Spleen (tissue), 11 donors: Measurements from ENCODE around the gene ARL17B. TPM values are rescaled to one million over a fixed set of nuclear protein-coding genes. Genes with fewer than 3 reads are reported as not detected.
"Not testable (repeated sequence)": the region's sequence is repeated elsewhere in the genome, so short reads cannot be mapped to it uniquely, and the experiment has no call there.

Source experiments
- DNase-seq: peaks from one replicate; pipeline ENCODE4 v3.0.0-alpha.2; 2020
- H3K27ac ChIP-seq, 8 donors: fragments of 200-600 bp; sonication (generic) in 7 of 8; 1 replicate in 4 of 8; 2 replicates in 4 of 8; pipeline versions ENCODE4 v1.5.0 to v1.8.0; 2016 to 2021; ENCODE audit warnings: inconsistent platforms in 4 of 8, mild to moderate bottlenecking in 4 of 8, moderate library complexity in 1 of 8
- H3K27me3 ChIP-seq, 7 donors: fragments of 200-600 bp; sonication (generic) in 6 of 7; replicated peaks in 1 of 7; 1 replicate in 4 of 7; 2 replicates in 3 of 7; pipeline versions ENCODE4 v1.5.0 to v1.8.0; 2016 to 2021; ENCODE audit warnings: inconsistent platforms in 3 of 7, mild to moderate bottlenecking in 1 of 7
- H3K36me3 ChIP-seq, 6 donors: fragments of 200-600 bp; sonication (generic) in 5 of 6; 1 replicate in 4 of 6; 2 replicates in 2 of 6; pipeline versions ENCODE4 v1.5.0 to v1.8.0; 2016 to 2021; ENCODE audit warnings: inconsistent platforms in 2 of 6
- H3K4me1 ChIP-seq, 6 donors: fragments of 200-600 bp; sonication (generic) in 5 of 6; 1 replicate in 3 of 6; 2 replicates in 3 of 6; pipeline versions ENCODE4 v1.5.0 to v1.8.0; 2016 to 2021; ENCODE audit warnings: inconsistent platforms in 3 of 6
- H3K4me3 ChIP-seq, 8 donors: fragments of 200-600 bp; sonication (generic) in 7 of 8; 1 replicate in 4 of 8; 2 replicates in 4 of 8; pipeline versions ENCODE4 v1.5.0 to v1.8.0; 2016 to 2021; ENCODE audit warnings: inconsistent platforms in 4 of 8, mild to moderate bottlenecking in 4 of 8, moderate library complexity in 2 of 8
- H3K9me3 ChIP-seq, 8 donors: fragments of 200-600 bp; sonication (generic) in 7 of 8; 1 replicate in 4 of 8; 2 replicates in 4 of 8; pipeline versions ENCODE4 v1.5.0 to v1.8.0; 2016 to 2021; ENCODE audit warnings: inconsistent platforms in 4 of 8
- whole genome bisulfite sequencing, 5 donors: extraction: QIAGEN DNeasy Blood & Tissue Kit in 3 of 5; methylation state at CpG; one replicate each; pipeline versions ENCODE4 v1.1.5 to v1.1.7; 2013 to 2018; 5-methylcytosine and 5-hydroxymethylcytosine counted together
- intact Hi-C: fragments of 100-400 bp; cut with DNase I; formaldehyde crosslinking; loops from one replicate; pipeline ENCODE4 v1.15.0; 2023; ENCODE audit warnings: low total_unique reads
- polyA plus RNA-seq, 3 donors: library from polyadenylated mRNA; stranded (reverse); fragments of 200-250 nt; gene quantifications; one replicate each; pipeline ENCODE4 v1.2.1, GENCODE V29; 2013
- total RNA-seq, 7 donors: library from RNA; depleted of rRNA in 3 of 7; stranded (reverse); fragments of >200 nt in 3 of 7; fragmentation: NEBNext Ultra II Directional in 4 of 7; extraction: Animal tissue kit (Norgen Biotek cat#: 25700) in 4 of 7; gene quantifications; one replicate each; pipeline versions ENCODE4 v1.1.0 to v1.2.1, GENCODE V29; 2016 to 2021
- TF ChIP-seq, protein P1 (sequence below), 11 experiments: fragments of 200-600 bp in 7 of 11; fragments of 450-650 bp in 4 of 11; sonication (generic) in 4 of 11; IDR thresholded peaks in 8 of 11; conservative IDR thresholded peaks in 3 of 11; 1 replicate in 7 of 11; 2 replicates in 4 of 11; pipeline versions ENCODE4 v1.4.0 to v1.8.0; 2016 to 2021; ENCODE audit warnings: antibody characterized with exemption in 11 of 11, inconsistent platforms in 4 of 11, mild to moderate bottlenecking in 1 of 11
- donor health status: healthy with polysubstance abuse.
- donor health status: DM: no; HTN: no; CAD: no; lungs with moderate emphysema.
- donor health status: DM: no; HTN: no; CAD: no.
- donor health status: Bipolar disorder and iron deficiency.
- donor health status: healthy.
- donor health status: DM: no; HTN: no; CAD: no.
- donor health status: DM: yes; HTN: yes; CAD: no.

Gene ARL17B
- total and polyA plus RNA-seq, 10 donors = 7.9 to 43.8 (median 22.5) TPM

DNA sequence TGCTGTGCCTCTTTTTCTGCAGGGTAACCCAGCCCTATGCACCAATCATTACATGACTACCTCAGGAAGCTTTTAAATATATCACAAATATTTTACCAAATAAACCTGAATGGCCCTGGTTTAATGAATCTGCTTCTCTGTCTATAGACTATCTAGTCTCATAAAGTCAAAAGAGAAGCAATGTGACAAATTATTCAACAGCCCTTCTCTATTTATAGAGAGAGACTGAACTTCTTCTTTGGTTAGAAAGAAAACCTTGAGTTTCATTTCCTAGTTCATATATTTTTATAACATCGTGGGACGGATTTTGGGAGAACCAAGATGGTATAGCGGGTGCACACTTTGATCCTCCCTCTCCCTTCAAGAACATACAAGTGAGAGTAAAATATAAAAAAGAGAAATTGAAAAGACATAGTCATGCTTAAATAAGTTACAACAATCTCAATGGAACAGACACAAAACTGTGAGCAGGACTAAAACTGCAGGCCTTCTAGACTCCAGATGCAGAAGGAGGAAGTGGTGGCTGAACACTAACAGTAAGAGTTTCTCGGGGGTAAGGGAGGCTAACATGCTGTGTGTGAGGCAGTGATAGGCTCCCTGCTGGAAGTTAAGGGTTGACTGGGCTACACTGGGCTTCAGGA, 70.5 kb downstream of the ARL17B start:
- Histone ChIP-seq H3K4me3 (peak overlapping the region in 1 of 8 donors; percentile 21), H3K4me1 (peaks cover 11 to 26% (median 14%) of the 10 kb centered on the region in 6 donors), H3K27ac (peak overlapping the region; percentile 28 to 82 (median 70))
- H3K27me3 ChIP-seq, H3K9me3 ChIP-seq, intact Hi-C loops, H3K36me3 ChIP-seq, DNase-seq: not testable (repeated sequence)
- 34 to 46% (median 39%) methylated on average over 4 of the region's 4 CpGs for WGBS, 5 donors

DNA sequence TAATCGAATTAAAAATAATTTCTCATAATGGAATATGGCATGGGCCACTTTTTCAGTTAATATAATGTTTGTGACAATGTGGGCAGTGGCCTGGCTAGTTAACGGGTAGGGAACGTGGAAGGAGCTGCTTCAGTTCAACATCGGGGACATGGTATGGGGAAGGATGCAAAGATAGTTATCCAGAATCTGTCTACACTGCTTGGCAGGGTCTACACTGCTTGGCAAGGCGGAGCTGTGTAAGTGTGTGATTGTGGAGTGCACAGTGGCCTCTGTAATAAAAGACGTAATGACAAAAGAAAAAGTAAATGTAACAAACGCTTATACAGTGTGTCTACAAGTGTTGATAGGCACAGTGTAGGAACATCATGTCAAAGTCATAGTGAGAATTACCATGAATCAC, 74.0 kb downstream of the ARL17B start:
- not testable (repeated sequence) for H3K9me3 ChIP-seq, H3K27ac ChIP-seq, DNase-seq, H3K36me3 ChIP-seq, H3K4me3 ChIP-seq, H3K27me3 ChIP-seq
- intact Hi-C loops = loop anchor here (10.0 kb wide), 1 partner anchor 283 kb away; no protein-coding TSS in a partner anchor
- 85 to 90% (median 86%) methylated on average over 7 of the region's 7 CpGs for WGBS, 5 donors
- H3K4me1 ChIP-seq = peaks cover 11 to 26% (median 14%) of the 10 kb centered on the region in 6 donors

DNA sequence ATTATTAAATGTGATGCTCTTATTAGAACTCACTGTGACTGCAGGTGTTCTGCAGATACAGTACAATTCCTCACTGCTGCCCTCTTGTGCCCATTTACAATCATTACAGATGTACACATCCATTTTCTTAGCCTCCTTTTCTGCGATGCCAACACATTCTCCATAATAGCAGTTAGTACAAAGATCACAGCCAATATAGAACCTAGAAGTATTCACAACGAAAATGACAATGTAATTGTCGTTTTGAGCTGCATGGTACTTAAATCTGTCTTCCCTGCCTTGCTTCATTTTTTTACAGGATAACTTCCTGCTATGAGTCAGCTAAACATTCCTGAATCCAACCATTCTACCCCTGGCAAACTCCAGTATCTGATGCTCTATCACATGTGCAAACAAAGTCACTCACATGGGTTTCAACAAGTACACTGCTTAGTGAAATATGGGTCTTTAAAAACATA, 74.8 kb downstream of the ARL17B start:
- intact Hi-C loops = loop anchor here (10.0 kb wide), 1 partner anchor 282 kb away; no protein-coding TSS in a partner anchor
- not testable (repeated sequence) for H3K9me3 ChIP-seq, H3K27ac ChIP-seq, H3K4me3 ChIP-seq, DNase-seq, H3K36me3 ChIP-seq, H3K27me3 ChIP-seq
- 0 to 2% (median 1%) methylated on average over 3 of the region's 3 CpGs for WGBS, 5 donors
- TF ChIP-seq, protein P1, sequence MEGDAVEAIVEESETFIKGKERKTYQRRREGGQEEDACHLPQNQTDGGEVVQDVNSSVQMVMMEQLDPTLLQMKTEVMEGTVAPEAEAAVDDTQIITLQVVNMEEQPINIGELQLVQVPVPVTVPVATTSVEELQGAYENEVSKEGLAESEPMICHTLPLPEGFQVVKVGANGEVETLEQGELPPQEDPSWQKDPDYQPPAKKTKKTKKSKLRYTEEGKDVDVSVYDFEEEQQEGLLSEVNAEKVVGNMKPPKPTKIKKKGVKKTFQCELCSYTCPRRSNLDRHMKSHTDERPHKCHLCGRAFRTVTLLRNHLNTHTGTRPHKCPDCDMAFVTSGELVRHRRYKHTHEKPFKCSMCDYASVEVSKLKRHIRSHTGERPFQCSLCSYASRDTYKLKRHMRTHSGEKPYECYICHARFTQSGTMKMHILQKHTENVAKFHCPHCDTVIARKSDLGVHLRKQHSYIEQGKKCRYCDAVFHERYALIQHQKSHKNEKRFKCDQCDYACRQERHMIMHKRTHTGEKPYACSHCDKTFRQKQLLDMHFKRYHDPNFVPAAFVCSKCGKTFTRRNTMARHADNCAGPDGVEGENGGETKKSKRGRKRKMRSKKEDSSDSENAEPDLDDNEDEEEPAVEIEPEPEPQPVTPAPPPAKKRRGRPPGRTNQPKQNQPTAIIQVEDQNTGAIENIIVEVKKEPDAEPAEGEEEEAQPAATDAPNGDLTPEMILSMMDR (IDR thresholded peaks at IDR 0.05 in 8 of 11, conservative IDR thresholded peaks at IDR 0.05 in 3 of 11) = peak; percentile 71 to 86 (median 77)
- peaks cover 11 to 26% (median 14%) of the 10 kb centered on the region in 6 donors for H3K4me1 ChIP-seq

DNA sequence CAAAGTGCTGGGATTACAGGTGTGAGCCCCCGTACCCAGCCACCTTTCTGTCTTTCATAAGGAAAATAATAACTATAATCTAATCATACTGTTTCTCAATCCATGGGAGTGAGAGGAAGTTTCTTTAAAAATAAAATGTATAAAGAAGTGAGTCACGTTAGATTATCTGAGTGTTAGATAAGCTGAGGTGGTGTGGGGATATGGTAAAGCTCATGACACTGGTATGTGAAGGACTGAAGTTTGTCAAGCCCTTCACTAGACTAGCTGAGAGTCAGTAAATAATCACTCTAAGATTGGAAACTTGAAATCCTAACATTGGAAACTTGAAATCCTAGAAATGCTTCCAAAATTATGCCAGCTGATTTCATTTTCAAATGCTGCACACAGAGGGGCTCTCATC, 76.1 kb downstream of the ARL17B start:
- intact Hi-C loops = loop anchor here (10.0 kb wide), 1 partner anchor 281 kb away; no protein-coding TSS in a partner anchor
- H3K27me3 ChIP-seq = not testable (repeated sequence)

DNA sequence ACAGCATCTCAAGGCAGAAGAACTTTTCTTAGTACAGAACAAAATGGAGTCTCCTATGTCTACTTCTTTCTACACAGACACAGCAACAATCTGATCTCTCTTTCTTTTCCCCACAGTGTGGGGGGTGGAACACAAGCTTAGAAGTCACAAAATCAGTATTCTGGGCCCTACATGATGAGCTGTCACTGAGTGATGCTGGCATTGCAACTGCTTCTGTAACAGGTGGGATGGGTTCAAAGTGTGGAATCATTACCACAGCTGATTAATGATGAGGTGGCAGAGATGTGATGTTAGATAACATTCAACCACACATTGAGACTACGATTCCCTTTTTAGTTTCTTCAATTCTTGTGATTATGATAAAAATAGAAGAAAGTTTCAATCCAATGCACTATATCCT, 77.1 kb downstream of the ARL17B start:
- H3K27ac ChIP-seq, H3K36me3 ChIP-seq, H3K4me1 ChIP-seq, H3K9me3 ChIP-seq, H3K4me3 ChIP-seq, H3K27me3 ChIP-seq, DNase-seq: not testable (repeated sequence)
- WGBS, 5 donors = 40 to 83% (median 72%) methylated on average over 1 of the region's 1 CpG; no CpG with 5 or more reads in 1 of the 5 donors
- intact Hi-C loops = loop anchor here (10.0 kb wide), 1 partner anchor 280 kb away; no protein-coding TSS in a partner anchor

More for the DNA sequence above, 76.1 kb downstream of the ARL17B start:
- not testable (repeated sequence) for H3K36me3 ChIP-seq, H3K27ac ChIP-seq, DNase-seq, H3K9me3 ChIP-seq, H3K4me3 ChIP-seq
- H3K4me1 ChIP-seq = peaks cover 2 to 13% (median 6%) of the 10 kb centered on the region in 6 donors
- 67 to 93% (median 84%) methylated on average over 2 of the region's 2 CpGs for WGBS, 5 donors

DNA sequence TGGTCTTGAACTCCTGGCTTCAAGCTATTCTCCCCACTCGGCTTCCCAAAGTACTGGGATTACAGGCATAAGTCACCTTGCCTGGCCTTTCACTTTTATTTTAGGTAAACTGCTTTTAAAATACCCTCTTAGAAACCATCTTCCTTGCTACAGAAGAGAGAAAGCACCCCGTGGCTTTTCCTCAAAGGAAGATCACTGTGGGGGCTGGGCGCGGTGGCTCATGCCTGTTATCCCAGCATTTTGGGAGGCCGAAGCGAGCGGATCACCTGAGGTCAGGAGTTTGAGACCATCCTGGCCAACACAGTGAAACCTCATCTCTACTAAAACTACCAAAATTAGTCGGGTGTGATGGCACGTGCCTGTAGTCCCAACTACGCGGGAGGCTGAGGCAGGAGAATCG, 78.9 kb downstream of the ARL17B start:
- not testable (repeated sequence) for DNase-seq, H3K27me3 ChIP-seq, H3K4me1 ChIP-seq, H3K9me3 ChIP-seq, H3K27ac ChIP-seq, H3K4me3 ChIP-seq, H3K36me3 ChIP-seq
- WGBS, 5 donors = 85 to 97% (median 94%) methylated on average over 11 to 12 of the region's 12 CpGs
- intact Hi-C loops = loop anchor here (10.0 kb wide), 1 partner anchor 278 kb away; no protein-coding TSS in a partner anchor

DNA sequence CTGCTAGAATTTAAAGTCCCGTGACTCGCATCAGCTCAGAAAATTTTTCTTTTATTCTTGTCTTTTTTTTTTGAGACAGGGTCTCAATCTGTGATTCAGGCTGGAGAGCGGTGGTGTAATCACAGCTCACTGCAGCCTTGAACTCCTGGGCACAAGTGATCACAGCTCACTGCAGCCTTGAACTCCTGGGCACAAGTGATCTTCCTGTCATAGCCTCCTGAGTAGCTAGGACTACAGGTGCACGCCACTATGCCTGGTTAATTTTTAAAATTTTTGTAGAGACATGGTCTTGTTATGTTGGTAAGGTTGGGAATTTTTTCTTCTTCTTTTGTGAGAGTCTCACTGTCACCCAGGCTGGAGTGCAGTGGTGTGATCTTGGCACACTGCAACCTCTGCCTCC, 80.2 kb downstream of the ARL17B start:
- H3K4me1 ChIP-seq, H3K9me3 ChIP-seq, H3K36me3 ChIP-seq, H3K27ac ChIP-seq, H3K4me3 ChIP-seq, H3K27me3 ChIP-seq, DNase-seq: not testable (repeated sequence)
- WGBS, 5 donors = 83 to 91% (median 89%) methylated on average over 4 of the region's 4 CpGs
- intact Hi-C loops = loop anchor here (10.0 kb wide), 1 partner anchor 277 kb away; no protein-coding TSS in a partner anchor

DNA sequence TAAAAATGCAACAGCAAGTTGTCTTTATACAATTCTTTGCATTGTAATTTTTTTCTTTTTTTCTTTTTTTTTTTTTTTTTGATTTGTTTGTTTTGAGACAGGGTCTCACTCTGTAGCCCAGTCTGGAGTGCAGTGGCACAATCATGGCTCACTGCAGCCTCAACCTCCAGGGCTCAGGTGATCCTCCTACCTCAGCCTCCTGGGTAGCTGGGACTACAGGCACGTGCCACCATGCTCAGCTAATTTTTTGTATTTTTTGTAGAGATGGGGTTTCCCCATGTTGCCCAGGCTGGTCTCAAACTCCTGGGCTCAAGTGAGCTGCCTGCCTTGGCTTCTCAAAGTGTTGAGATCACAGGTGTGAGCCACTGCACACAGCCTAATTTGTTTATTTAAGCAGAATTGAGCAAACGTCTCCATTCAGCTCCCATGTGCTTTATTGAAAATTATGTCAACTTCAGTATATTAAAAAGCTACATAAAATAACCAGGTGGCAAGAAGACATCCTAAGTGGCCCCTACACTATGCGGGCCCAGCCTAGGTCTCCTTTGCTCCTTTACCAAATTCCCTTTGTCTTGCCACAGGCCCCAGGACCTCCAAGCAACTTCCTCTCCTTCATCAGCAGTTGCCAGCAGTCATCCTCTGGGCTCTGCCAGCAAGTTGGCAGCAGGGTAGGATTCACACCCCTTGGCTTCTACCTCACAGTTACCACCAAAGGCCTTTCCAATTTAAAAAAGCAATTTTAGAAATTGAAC, 84.7 kb downstream of the ARL17B start:
- WGBS, 5 donors = 68 to 77% (median 74%) methylated on average over 3 of the region's 3 CpGs
- not testable (repeated sequence) for H3K27ac ChIP-seq, H3K27me3 ChIP-seq

More for the DNA sequence above, 84.7 kb downstream of the ARL17B start:
- intact Hi-C loops, H3K36me3 ChIP-seq, H3K4me3 ChIP-seq, H3K9me3 ChIP-seq, DNase-seq, H3K4me1 ChIP-seq: not testable (repeated sequence)
